Measurements from ENCODE around the gene FOXA2.

- no peak for TF ChIP-seq CTCF (IDR thresholded peaks at IDR 0.05)
- TF ChIP-seq EZH2 (IDR thresholded peaks at IDR 0.05; ENCODE audit: borderline replicate concordance, insufficient read depth, low read depth, low read length, poor library complexity, severe bottlenecking), result no peak
Observed at GRCh38 chr20:22545045-22545444, 39.3 kb downstream of the FOXA2 start.
